GM12872 (cell line): ENCODE measurements around the gene RABEP1.

Experiments
- TF ChIP-seq, protein P1 (sequence below): IDR thresholded peaks from 3 replicates; pipeline ENCODE4 v1.5.1; 2011; ENCODE audit warnings: low read depth, mild to moderate bottlenecking, low read length, moderate library complexity; ENCODE audit not compliant: insufficient read depth

Gene RABEP1

DNA sequence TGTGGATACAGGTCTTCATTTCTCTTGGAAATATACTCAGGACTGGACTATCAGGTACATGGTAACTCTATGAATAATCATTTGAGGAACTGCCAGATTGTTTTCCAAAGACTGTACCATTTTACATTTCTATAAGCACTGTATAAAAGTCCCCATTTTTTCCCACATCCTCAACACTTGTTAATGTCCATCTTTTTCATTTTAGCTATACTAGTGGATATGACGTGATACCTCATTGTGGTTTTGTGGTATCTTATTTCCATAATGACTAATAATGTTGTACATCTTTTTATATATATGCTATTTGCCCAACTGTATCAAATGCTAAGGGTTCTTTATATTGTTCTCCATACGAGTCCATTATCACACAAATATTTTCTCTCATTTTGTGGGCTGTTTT is 114.5 kb downstream of the RABEP1 start:
- TF ChIP-seq, protein P1, sequence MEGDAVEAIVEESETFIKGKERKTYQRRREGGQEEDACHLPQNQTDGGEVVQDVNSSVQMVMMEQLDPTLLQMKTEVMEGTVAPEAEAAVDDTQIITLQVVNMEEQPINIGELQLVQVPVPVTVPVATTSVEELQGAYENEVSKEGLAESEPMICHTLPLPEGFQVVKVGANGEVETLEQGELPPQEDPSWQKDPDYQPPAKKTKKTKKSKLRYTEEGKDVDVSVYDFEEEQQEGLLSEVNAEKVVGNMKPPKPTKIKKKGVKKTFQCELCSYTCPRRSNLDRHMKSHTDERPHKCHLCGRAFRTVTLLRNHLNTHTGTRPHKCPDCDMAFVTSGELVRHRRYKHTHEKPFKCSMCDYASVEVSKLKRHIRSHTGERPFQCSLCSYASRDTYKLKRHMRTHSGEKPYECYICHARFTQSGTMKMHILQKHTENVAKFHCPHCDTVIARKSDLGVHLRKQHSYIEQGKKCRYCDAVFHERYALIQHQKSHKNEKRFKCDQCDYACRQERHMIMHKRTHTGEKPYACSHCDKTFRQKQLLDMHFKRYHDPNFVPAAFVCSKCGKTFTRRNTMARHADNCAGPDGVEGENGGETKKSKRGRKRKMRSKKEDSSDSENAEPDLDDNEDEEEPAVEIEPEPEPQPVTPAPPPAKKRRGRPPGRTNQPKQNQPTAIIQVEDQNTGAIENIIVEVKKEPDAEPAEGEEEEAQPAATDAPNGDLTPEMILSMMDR: no peak

DNA sequence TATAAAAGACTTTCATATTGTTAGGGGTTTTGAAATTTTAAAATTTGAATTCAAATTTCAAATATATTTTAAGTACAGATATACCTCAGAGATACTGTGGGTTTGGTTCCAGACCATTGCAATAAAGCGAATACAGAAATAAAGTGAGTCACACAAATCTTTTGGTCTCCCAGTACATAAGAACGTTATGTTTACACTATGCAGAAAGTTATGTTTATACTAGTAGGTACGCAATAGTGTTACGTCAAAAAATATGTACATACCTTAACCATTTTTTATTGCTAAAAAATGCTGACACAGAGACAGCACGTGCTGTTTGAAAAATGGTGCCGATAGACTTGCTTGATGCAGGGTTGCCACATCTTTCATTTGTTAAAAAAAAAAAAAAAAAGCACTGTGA is 117.7 kb downstream of the RABEP1 start:
- TF ChIP-seq, protein P1: no peak

DNA sequence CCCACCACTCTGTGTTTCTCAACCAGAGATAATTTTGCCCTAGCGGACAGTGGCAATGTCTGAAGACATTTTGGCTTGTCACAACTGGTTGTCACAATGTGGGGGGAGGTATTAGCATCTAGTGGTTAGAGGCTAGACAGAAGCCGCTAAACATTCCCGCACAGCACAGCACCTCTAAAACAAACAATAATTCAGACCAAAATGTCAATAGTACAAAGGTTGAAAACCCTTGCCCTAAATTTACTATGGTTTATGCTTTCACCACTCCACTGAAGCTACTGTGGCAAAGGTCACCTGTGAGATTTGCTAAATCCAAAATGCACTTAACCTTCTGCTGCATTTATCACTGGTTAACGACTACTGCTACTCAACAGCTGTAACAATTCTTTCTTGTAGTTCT is 123.3 kb downstream of the RABEP1 start:
- TF ChIP-seq, protein P1: no peak

DNA sequence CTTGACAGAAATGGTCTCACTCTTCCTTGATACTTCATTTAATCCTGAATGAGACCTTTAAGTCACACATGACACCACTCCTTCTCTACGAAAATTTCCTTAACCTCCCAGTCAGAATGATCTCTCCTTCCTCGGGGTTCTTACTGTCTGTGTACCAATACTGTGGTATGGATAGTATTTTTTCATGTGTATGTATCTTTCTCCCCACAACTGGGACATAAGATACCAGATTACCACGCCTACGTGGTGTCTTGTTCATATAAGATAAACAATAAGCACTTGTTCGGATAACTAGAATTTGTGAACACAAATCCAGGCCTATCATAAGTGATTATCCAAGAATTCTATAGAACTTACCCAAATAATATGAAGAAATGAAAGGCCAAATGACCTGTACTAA is 126.1 kb downstream of the RABEP1 start:
- TF ChIP-seq, protein P1: no peak

DNA sequence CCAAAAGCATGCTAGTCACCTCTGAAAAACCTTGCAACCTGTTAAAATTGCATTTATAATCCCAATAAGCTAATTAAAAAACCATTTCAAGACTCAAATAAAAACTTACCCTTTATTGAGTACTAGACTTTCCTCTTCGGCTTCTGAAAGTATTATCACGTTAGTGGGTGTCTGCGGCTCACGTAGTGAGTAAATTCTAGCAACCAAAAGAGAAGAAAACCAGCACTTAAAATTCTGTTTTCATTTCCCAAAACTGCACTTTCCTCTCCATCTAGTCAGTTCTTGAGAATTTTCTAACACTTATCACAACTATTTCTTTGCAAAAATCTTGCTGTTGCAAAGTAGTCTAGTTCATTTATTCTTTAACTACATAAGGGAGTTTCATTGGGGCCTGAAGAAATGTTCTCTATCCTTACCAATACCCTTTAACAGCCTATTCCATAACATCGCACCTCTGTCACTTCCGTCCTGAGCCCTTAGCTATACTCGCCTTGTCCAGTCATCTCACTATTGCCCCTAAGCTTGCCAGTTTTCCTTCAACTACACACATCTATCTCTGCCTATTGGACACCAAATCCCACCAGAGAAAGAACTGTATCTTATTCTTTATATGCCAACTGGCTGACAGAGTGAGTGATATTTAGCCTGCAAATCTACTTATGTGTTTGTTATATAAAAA is 128.6 kb downstream of the RABEP1 start:
- TF ChIP-seq, protein P1: no peak

DNA sequence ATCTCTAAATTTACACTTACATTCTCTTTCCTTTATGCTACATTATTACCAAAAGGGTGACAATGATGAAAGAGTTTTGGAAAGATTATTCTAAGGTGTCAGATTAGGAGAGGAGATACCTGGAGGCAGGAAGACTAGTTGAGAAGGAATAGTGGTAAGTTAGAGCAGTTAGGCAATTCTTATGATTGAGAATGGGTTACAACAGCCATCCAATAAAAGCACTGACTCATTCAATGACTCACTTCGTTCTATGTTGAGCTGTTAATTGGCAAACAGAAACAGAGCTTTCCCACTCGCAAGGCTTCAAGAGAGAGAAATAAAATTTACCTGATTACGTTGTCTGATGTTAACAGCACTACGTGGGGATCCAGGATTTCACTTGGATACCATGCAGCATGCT is 131.6 kb downstream of the RABEP1 start:
- TF ChIP-seq, protein P1: no peak

DNA sequence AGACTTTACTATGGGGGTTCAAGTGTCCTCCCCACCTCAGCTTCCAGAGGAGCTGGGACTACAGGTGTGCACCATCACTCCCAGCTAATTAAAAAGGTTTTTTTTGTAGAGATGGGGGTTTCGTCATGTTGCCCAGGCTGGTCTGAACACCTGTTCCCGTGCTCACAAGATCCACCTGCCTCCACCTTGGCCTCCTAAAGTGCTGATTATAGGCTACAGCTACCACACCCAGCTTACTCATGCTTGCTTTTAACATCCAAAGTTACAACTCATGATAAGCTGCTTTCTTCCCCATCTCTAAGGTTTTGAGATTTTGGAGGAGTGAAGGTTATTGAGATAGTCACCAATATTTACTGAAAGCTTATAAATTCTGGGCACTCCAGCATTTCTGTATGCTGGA is 134.8 kb downstream of the RABEP1 start:
- TF ChIP-seq, protein P1: no peak
